HepG2 (cell line): Measurements from ENCODE around the gene UGT8. TPM values are rescaled to one million over a fixed set of nuclear protein-coding genes. Genes with fewer than 3 reads are reported as not detected.

ENCODE experiments used
- ATAC-seq: fragments of 200-7000 bp; cut with Tn5 transposase; 3 replicates; pipeline ENCODE4 v1.9.1; 2020; ENCODE audit warnings: mild to moderate bottlenecking, moderate library complexity
- BruUV-seq: library from RNA; stranded (reverse); fragments of 400-500 nt; replicated peaks from 2 replicates; lab custom pipeline; 2021; lab: Mats Ljungman, UMichigan
- CTCF ChIA-PET: fragments of 300-600 bp; formaldehyde crosslinking; extraction: SDS; loops from one replicate; lab custom pipeline; 2021; ENCODE audit warnings: low total read pairs, inconsistent platforms, low intra/inter-chr PET ratio; lab: Yijun Ruan, JAX
- POLR2A ChIA-PET: fragments of 350-600 bp; sonication (Branson Sonifier 250); formaldehyde crosslinking; loops from one replicate; lab custom pipeline; 2020; ENCODE audit warnings: antibody characterized with exemption, inconsistent platforms; lab: Yijun Ruan, JAX
- DNase-seq: peaks from one replicate; pipeline ENCODE4 v3.0.0-alpha.2; 2015; ENCODE audit warnings: low spot score
- FAIRE-seq: peaks from 3 replicates; lab custom pipeline; 2011; peaks lifted over from hg19 to GRCh38; lab: Jason Lieb, UNC
- H2AFZ ChIP-seq: one replicate; pipeline ENCODE4 v1.6.1; 2011; ENCODE audit warnings: low read length, inconsistent platforms
- H3K27ac ChIP-seq: fragments of 300-600 bp; 3 replicates; pipeline ENCODE4 v1.8.0; 2011; ENCODE audit warnings: mixed run types, mild to moderate bottlenecking, mixed read lengths, low read length, inconsistent platforms; ENCODE audit not compliant: insufficient read depth; ENCODE audit errors: extremely low read length
- H3K27me3 ChIP-seq, 2 experiments: fragments of 200-600 bp in 1 of 2; 2 replicates in 1 of 2; 3 replicates in 1 of 2; pipeline versions ENCODE4 v1.6.0 to v1.8.0; 2011; ENCODE audit warnings: low read length in 2 of 2, mild to moderate bottlenecking in 2 of 2, moderate library complexity in 2 of 2, inconsistent platforms in 1 of 2; ENCODE audit not compliant: insufficient read depth in 2 of 2, control insufficient read depth in 1 of 2
- H3K36me3 ChIP-seq, 2 experiments: fragments of 200-600 bp in 1 of 2; replicated peaks in 1 of 2; 2 replicates in 1 of 2; 3 replicates in 1 of 2; pipeline versions ENCODE4 v1.5.1 to v1.8.0; 2011; ENCODE audit warnings: low read length in 2 of 2, inconsistent platforms in 1 of 2; ENCODE audit not compliant: insufficient read depth in 2 of 2, control insufficient read depth in 1 of 2
- H3K4me1 ChIP-seq: 2 replicates; pipeline ENCODE4 v1.5.1; 2012; ENCODE audit warnings: low read length, inconsistent platforms; ENCODE audit not compliant: insufficient read depth
- H3K4me2 ChIP-seq: 2 replicates; pipeline ENCODE4 v1.6.0; 2011; ENCODE audit warnings: low read depth, low read length, inconsistent platforms
- H3K4me3 ChIP-seq, 3 experiments: fragments of 200-600 bp in 1 of 3; sonication (generic), shearing (Covaris generic) in 1 of 3; replicated peaks in 1 of 3; 2 replicates each; pipeline ENCODE4 v1.5.1; 2011 to 2016; ENCODE audit warnings: low read length in 3 of 3, inconsistent platforms in 2 of 3, low read depth in 2 of 3, mild to moderate bottlenecking in 2 of 3, control low read depth in 1 of 3, mixed read lengths in 1 of 3; ENCODE audit not compliant: insufficient read depth in 1 of 3
- H3K79me2 ChIP-seq: one replicate; pipeline ENCODE4 v1.6.1; 2011; ENCODE audit warnings: low read length, inconsistent platforms; ENCODE audit not compliant: insufficient read depth
- H3K9ac ChIP-seq: 2 replicates; pipeline ENCODE4 v1.6.0; 2011; ENCODE audit warnings: mild to moderate bottlenecking, low read depth, low read length, inconsistent platforms; ENCODE audit not compliant: insufficient read depth
- H3K9me3 ChIP-seq: 2 replicates; pipeline ENCODE4 v1.5.1; 2012; ENCODE audit warnings: mild to moderate bottlenecking, low read length
- H4K20me1 ChIP-seq: 2 replicates; pipeline ENCODE4 v1.6.0; 2011; ENCODE audit warnings: inconsistent platforms, mild to moderate bottlenecking, low read length, moderate library complexity; ENCODE audit not compliant: insufficient read depth
- CHCHD3 ChIP-seq: sonication (generic); formaldehyde crosslinking; IDR thresholded peaks from 2 replicates; pipeline ENCODE4 v1.8.0; 2022; ENCODE audit warnings: mild to moderate bottlenecking, missing genetic modification reagents, moderate library complexity
- FOXP1 ChIP-seq, 2 experiments: fragments of 450-650 bp in 1 of 2; IDR thresholded peaks; 2 replicates each; pipeline ENCODE4 v1.6.1; 2017 to 2018; ENCODE audit warnings: antibody characterized with exemption in 1 of 2
- HDAC2 ChIP-seq: sonication (generic); formaldehyde crosslinking; IDR thresholded peaks from 2 replicates; pipeline ENCODE4 v1.4.0; 2020; ENCODE audit warnings: missing genetic modification reagents
- KMT2A ChIP-seq: sonication (generic); formaldehyde crosslinking; IDR thresholded peaks from 2 replicates; pipeline ENCODE4 v1.4.0; 2020; ENCODE audit warnings: missing genetic modification reagents
- MIXL1 ChIP-seq: IDR thresholded peaks from 2 replicates; pipeline ENCODE4 v1.6.1; 2016
- ZMYM2 ChIP-seq: sonication (generic); formaldehyde crosslinking; IDR thresholded peaks from 2 replicates; pipeline ENCODE4 v1.8.0; 2022; ENCODE audit warnings: mild to moderate bottlenecking, missing genetic modification reagents
- ZNF160 ChIP-seq: sonication (generic); formaldehyde crosslinking; IDR thresholded peaks from 2 replicates; pipeline ENCODE4 v1.8.0; 2022; ENCODE audit warnings: mild to moderate bottlenecking, inconsistent platforms, missing genetic modification reagents
- ZNF263 ChIP-seq: sonication (generic); formaldehyde crosslinking; IDR thresholded peaks from 2 replicates; pipeline ENCODE4 v1.4.0; 2020; ENCODE audit warnings: missing genetic modification reagents
- ZNF329 ChIP-seq: sonication (generic); formaldehyde crosslinking; IDR thresholded peaks from 2 replicates; pipeline ENCODE4 v1.9.0; 2021; ENCODE audit warnings: low read depth, mild to moderate bottlenecking, missing genetic modification reagents
- ZNF382 ChIP-seq: sonication (generic); formaldehyde crosslinking; IDR thresholded peaks from 2 replicates; pipeline ENCODE4 v1.5.0; 2020; ENCODE audit warnings: missing genetic modification reagents, mild to moderate bottlenecking, borderline replicate concordance
- ZNF530 ChIP-seq: sonication (generic); formaldehyde crosslinking; IDR thresholded peaks from 2 replicates; pipeline ENCODE4 v1.5.0; 2020; ENCODE audit warnings: low read depth, mild to moderate bottlenecking, missing genetic modification reagents
- ZNF557 ChIP-seq: sonication (generic); formaldehyde crosslinking; IDR thresholded peaks from 2 replicates; pipeline ENCODE4 v1.4.0; 2020; ENCODE audit warnings: missing genetic modification reagents
- ZNF703 ChIP-seq: sonication (generic); formaldehyde crosslinking; IDR thresholded peaks from 2 replicates; pipeline ENCODE4 v1.5.1; 2020; ENCODE audit warnings: missing genetic modification reagents, mild to moderate bottlenecking, moderate library complexity, borderline replicate concordance
- WGBS: methylation state at CpG from one replicate; pipeline ENCODE4 v1.1.6; 2017; ENCODE audit warnings: low lambda C conversion rate; 5-methylcytosine and 5-hydroxymethylcytosine counted together
- in situ Hi-C: cut with HindIII; loops from 2 replicates; pipeline ENCODE4 v1.10.0; 2017; ENCODE audit warnings: low pct_unique_long_range_greater_than_20kb; ENCODE audit not compliant: extremely low pct_ligation_motif_present
- intact Hi-C: fragments of 100-400 bp; cut with micrococcal nuclease; formaldehyde crosslinking; loops from one replicate; pipeline ENCODE4 v1.10.0; 2022; ENCODE audit not compliant: unreplicated experiment
- polyA plus RNA-seq, 8 experiments: library from polyadenylated mRNA; depleted of rRNA in 3 of 8; stranded (reverse) in 7 of 8; unstranded in 1 of 8; fragments of >200 nt; fragmentation: Illumina TruSeq in 4 of 8; extraction: Trizol in 4 of 8; gene quantifications; 2 replicates each; pipeline versions ENCODE4 v1.2.1 to v1.2.3, GENCODE V29; 2011 to 2016; ENCODE audit warnings: low read depth in 4 of 8, missing spikeins in 1 of 8, mixed read lengths in 1 of 8; ENCODE audit not compliant: insufficient read depth in 1 of 8
- total RNA-seq, 5 experiments: library from RNA; depleted of rRNA; stranded (reverse); fragments of >200 nt; fragmentation: Illumina TruSeq; extraction: Trizol; gene quantifications; 2 replicates each; pipeline ENCODE4 v1.2.3, GENCODE V29; 2016; ENCODE audit warnings: low read depth in 1 of 5
- TF ChIP-seq, protein P1 (sequence below): sonication (generic); formaldehyde crosslinking; IDR thresholded peaks from 2 replicates; pipeline ENCODE4 v1.5.0; 2020; ENCODE audit warnings: missing genetic modification reagents
- TF ChIP-seq, protein P2 (sequence below): sonication (generic); formaldehyde crosslinking; conservative IDR thresholded peaks from 2 replicates; pipeline ENCODE4 v1.4.0; 2020; ENCODE audit warnings: missing genetic modification reagents
- TF ChIP-seq, protein P3 (sequence below): IDR thresholded peaks from 2 replicates; pipeline ENCODE4 v1.6.1; 2016; ENCODE audit warnings: mild to moderate bottlenecking
- TF ChIP-seq, protein P4 (sequence below): sonication (generic); formaldehyde crosslinking; IDR thresholded peaks from 2 replicates; pipeline ENCODE4 v1.4.0; 2020; ENCODE audit warnings: mild to moderate bottlenecking, missing genetic modification reagents

The UGT8 gene
- total and polyA plus RNA-seq, 2 of the 13 experiments (the other 11 are each of a cell fraction or from before 2014, with no cell fraction given) = not detected

DNA sequence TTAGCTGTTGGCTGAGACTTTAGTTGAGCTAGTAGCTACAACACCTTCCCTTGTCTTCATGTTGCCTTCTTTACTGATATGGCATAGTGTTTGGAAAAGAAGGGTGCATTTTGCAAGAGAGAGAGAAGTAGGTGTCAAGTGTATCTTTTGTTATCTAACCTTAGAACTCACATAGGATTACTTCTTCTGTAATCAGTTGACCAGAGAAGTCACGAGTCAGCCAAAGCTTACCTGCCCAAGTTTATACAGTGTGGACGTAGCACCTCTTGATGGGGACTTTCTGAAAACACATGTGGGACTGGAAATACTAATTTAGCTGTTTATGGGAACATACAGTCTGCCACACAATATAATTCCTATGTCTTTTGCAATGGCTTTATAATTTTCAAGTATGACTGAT lies 56.0 kb downstream of the UGT8 start:
- no peak overlapping the region for H3K4me3 ChIP-seq
- ATAC-seq = no peak
- FAIRE-seq = no peak
- H3K9me3 ChIP-seq = no peaks in the 10 kb centered on the region
- no peak overlapping the region for H3K9ac ChIP-seq
- intact Hi-C loops (no loop called here), in situ Hi-C loops (loop anchor here (10.0 kb wide), 1 partner anchor 260 kb away; no protein-coding TSS in a partner anchor)
- H3K4me2 ChIP-seq = no peak overlapping the region
- POLR2A ChIA-PET = no interaction called here
- WGBS = 0% methylated on average over 2 of the region's 2 CpGs
- H3K79me2 ChIP-seq = no peaks in the 10 kb centered on the region
- no peak for DNase-seq
- H3K27me3 ChIP-seq = no peaks in the 10 kb centered on the region
- no peaks in the 10 kb centered on the region for H3K4me1 ChIP-seq
- no peak overlapping the region for H2AFZ ChIP-seq
- TF ChIP-seq ZNF703 (CRISPR knock-in tag) (no peak), ZMYM2 (no peak), MIXL1 (CRISPR knock-in tag) (no peak), CHCHD3 (CRISPR knock-in tag) (no peak)
- TF ChIP-seq, protein P1, sequence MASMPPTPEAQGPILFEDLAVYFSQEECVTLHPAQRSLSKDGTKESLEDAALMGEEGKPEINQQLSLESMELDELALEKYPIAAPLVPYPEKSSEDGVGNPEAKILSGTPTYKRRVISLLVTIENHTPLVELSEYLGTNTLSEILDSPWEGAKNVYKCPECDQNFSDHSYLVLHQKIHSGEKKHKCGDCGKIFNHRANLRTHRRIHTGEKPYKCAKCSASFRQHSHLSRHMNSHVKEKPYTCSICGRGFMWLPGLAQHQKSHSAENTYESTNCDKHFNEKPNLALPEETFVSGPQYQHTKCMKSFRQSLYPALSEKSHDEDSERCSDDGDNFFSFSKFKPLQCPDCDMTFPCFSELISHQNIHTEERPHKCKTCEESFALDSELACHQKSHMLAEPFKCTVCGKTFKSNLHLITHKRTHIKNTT (CRISPR knock-in tag) = no peak
- TF ChIP-seq, all 625 proteins: peak for 0
- no peaks in the 10 kb centered on the region for H4K20me1 ChIP-seq
- BruUV-seq = no TSS peak
- no peak overlapping the region for H3K27ac ChIP-seq
- no peaks in the 10 kb centered on the region for H3K36me3 ChIP-seq
- CTCF ChIA-PET = no interaction called here

DNA sequence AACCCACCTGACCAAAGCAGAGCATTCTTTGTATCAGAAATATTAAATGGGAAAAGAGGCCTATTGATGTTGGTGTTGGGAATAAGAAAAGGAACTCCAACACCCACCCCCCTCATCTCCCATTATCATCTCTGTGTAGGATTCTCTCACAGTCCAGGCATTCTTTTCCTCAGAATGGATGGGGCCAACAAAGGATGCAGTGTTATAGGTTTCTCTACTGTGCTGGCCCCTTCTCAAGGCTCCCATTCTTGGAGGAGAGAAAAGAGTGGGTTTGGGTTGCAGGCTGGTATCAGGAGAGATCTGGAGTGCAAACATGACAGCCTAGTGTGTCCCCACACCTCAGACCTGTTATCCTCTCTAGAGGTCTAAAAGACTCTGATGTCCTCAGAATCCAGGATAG lies 59.6 kb downstream of the UGT8 start:
- Histone ChIP-seq H3K79me2 (no peaks in the 10 kb centered on the region), H3K4me1 (no peaks in the 10 kb centered on the region), H3K27ac (no peak overlapping the region), H3K9ac (no peak overlapping the region), H4K20me1 (no peaks in the 10 kb centered on the region), H3K27me3 (no peaks in the 10 kb centered on the region), H3K9me3 (no peaks in the 10 kb centered on the region), H3K4me2 (no peak overlapping the region), H3K4me3 (no peak overlapping the region), H3K36me3 (no peaks in the 10 kb centered on the region), H2AFZ (no peak overlapping the region)
- BruUV-seq = no TSS peak
- FAIRE-seq (no peak), DNase-seq (no peak), ATAC-seq (no peak)
- in situ Hi-C loops = loop anchor here (10.0 kb wide), 1 partner anchor 263 kb away; no protein-coding TSS in a partner anchor
- intact Hi-C loops = no loop called here
- ChIA-PET CTCF (interaction anchor here (0.7 to 2.6 kb wide), 2 partner anchors 26 to 271 kb away, joined by 3 to 31 read pairs; no protein-coding TSS in a partner anchor), POLR2A (no interaction called here)
- no peak for TF ChIP-seq KMT2A (CRISPR knock-in tag)
- no peak for TF ChIP-seq ZNF382 (CRISPR knock-in tag)
- TF ChIP-seq ZNF329 (CRISPR knock-in tag) = no peak
- no peak for TF ChIP-seq HDAC2 (CRISPR knock-in tag)
- TF ChIP-seq, protein P2, sequence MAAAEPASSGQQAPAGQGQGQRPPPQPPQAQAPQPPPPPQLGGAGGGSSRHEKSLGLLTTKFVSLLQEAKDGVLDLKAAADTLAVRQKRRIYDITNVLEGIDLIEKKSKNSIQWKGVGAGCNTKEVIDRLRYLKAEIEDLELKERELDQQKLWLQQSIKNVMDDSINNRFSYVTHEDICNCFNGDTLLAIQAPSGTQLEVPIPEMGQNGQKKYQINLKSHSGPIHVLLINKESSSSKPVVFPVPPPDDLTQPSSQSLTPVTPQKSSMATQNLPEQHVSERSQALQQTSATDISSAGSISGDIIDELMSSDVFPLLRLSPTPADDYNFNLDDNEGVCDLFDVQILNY (CRISPR knock-in tag) = no peak
- no peak for TF ChIP-seq ZNF263 (CRISPR knock-in tag)
- no peak for TF ChIP-seq ZNF557 (CRISPR knock-in tag)
- TF ChIP-seq ZNF160 (CRISPR knock-in tag) = no peak
- TF ChIP-seq, protein P3, sequence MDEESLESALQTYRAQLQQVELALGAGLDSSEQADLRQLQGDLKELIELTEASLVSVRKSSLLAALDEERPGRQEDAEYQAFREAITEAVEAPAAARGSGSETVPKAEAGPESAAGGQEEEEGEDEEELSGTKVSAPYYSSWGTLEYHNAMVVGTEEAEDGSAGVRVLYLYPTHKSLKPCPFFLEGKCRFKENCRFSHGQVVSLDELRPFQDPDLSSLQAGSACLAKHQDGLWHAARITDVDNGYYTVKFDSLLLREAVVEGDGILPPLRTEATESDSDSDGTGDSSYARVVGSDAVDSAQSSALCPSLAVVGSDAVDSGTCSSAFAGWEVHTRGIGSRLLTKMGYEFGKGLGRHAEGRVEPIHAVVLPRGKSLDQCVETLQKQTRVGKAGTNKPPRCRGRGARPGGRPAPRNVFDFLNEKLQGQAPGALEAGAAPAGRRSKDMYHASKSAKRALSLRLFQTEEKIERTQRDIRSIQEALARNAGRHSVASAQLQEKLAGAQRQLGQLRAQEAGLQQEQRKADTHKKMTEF (CRISPR knock-in tag) = no peak
- no peak for TF ChIP-seq FOXP1 (IDR thresholded peaks at IDR 0.05)
- no peak for TF ChIP-seq FOXP1 (CRISPR knock-in tag; IDR thresholded peaks at IDR 0.05)
- TF ChIP-seq, protein P4, sequence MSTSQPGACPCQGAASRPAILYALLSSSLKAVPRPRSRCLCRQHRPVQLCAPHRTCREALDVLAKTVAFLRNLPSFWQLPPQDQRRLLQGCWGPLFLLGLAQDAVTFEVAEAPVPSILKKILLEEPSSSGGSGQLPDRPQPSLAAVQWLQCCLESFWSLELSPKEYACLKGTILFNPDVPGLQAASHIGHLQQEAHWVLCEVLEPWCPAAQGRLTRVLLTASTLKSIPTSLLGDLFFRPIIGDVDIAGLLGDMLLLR (CRISPR knock-in tag) = no peak
- TF ChIP-seq ZNF530 (CRISPR knock-in tag) = no peak
